RPMI8226 (cell line): Measurements from ENCODE around the gene DDA1.

Experiments used
- DNase-seq: peaks from one replicate; pipeline ENCODE4 v3.0.0-alpha.2; 2015

DDA1 gene

GRCh38 chr19:17330262-17331044, 21.1 kb downstream of the DDA1 start:
- no peak for DNase-seq

GRCh38 chr19:17331045-17331558, 21.7 kb downstream of the DDA1 start:
- no peak for DNase-seq

DNA sequence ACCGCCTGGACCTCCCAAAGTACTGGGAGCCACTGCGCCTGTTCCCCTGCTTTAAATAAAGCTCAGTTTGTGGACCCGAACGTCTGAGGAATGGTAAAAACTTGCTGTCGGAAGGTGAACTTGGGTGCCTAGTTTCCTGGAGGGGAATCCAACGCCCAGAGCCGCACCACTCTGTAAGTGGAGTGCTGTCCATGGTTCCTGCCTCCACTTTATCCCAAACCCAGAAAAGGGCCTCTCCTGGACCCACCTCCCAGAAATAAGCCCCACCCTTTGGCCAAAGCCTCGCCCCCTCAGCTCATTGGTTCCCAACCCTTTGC, 23.0 kb downstream of the DDA1 start:
- no peak for DNase-seq

- peak; percentile 31 for DNase-seq
Measured at GRCh38 chr19:17332677-17333581, 23.6 kb downstream of the DDA1 start.

GRCh38 chr19:17333611-17334413, 24.4 kb downstream of the DDA1 start:
- DNase-seq = peak; percentile 81

DNA sequence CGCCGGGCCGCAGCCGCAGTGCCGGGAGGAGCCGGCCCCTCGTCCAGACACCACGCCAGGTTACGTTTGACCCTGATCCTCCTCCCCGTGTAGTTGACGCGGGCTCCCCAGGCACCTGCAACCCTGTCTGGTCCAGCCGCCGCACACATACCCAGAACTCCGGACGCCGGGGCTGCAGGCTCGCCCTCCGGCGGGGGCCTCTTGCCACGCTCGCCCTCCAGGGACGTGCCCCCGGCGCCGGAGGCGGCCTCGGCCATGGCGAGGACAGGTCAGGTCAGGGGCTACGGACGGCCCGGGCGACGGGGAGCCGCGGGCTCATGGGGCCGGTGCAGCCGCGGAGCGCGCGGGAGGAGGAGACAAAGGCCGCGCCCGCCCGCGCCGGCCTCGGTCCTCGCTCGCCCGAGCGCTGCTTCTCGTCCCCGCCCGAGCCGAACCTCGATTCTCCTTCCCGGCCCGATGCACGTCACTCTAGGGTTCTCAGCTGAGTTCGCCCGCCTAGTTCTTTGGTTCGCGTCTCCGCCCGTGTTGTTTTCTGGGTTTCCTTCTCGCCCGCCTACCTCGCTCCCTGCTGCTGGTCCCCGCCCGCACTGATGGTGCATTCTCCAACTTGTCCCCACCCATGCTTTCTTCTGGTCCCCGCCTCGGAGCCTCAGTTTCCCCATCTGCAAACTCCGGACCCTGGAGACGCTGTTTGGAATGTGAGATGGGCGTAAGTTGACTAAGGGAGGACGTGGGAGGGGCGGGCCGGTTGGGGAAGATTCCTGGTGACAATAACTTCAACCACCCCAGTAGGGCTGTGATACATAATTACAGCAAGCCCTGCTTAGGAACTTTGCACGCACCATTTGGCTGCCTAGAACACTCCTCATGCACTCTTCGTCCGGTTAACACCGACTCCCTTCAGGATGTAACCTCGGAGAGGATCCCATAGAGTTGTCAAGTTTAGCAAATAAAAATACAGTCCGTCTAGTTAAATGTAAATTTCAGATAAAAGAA, 25.3 kb downstream of the DDA1 start, which contains the start of gene ANO8:
ANO8 (minus strand) TSS at position 442 of the 996 bp plus-strand sequence; CDS start at position 257, 185 bp downstream.
- peak; percentile 99 for DNase-seq

DNA sequence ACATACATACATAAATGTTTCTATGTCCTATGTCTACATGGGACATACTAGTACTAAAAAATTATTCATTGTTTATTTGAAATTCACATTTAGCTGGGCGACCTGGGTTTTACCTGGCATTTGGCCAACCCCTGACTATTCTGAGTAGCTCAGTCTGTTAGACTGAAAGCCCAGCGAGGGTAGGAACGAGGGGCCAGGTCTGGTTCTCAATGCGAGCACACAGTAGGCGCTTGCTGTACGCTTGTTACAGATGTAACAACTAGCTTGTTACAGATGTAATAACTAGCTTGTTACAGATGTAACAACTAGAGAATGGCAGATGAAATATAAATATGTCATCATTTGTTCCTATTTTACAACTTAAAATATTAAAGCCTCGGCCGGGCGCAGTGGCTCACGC, 26.2 kb downstream of the DDA1 start:
- no peak for DNase-seq

DNA sequence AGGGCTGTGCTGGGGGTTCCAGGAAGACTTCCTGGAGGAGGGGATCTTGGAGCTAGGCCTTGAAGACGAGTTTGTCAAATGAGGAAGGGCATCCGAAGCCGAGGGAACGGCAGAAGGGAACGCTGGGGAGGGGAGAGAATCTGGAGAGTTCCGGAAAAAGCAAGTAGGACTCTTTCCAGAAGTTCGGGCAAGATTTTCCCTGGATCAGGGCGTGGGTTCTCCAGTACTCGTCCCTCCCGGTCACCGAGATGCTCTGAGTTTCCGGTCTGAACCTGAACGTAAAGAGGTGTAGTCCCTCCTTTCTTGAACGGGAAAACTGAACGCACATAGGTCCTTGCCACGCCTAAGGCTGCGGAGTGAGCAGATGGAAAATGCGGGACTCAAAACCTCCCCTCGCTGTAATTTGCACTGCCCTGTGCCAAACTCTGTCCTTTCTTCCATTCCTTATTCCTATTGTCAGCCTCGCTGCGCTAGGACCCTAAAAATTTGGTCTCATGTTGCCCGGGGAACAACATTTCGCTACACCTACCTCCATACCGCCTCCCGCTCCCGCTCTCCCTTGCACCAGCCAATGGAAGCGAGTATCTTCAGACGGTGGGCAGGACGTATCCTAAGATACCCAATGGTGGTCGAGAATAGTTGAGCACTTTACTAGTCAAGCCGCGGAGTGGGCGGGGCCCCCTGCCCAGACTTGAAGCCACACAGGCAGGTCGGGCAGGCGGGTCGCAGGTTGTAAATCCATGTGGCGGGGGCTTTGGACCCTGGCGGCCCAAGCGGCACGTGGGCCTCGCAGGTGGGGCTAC, 27.7 kb downstream of the DDA1 start, which contains the start of gene GTPBP3:
GTPBP3 (plus strand) TSS at position 682 of the 803 bp plus-strand sequence; CDS start at position 741, 59 bp downstream.
- peak; percentile 99 for DNase-seq

DNA sequence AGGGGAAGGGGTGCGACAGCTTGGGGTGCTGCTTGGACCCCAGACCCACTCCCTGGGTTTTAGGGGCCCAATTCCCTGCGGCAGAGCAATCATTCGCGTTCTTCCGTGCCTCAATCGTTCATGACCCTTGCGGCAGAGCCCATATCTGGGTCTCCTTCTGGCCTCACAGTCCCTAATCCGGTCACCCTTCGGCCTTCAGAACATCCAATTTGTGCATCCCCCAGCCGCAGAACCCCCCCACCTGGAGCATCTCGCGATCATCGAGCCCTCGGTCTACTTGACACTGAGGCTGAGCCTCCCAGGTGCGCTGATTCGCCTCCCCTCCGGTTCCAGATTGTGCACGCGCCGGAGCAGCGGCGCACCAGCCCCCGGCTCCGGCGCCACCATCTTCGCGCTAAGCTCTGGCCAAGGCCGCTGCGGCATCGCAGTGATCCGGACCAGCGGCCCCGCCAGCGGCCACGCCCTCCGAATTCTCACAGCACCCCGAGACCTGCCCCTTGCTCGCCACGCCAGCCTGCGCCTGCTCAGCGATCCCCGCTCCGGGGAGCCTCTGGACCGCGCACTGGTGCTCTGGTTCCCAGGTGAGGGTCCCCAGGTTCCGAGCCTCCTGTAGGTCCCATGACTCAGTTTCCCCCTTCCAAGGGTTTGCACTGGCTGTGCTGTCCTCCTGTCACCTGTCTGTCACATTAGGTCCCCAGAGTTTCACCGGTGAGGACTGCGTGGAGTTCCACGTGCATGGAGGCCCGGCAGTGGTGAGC, 28.5 kb downstream of the DDA1 start:
- peak; percentile 60 for DNase-seq

DNA sequence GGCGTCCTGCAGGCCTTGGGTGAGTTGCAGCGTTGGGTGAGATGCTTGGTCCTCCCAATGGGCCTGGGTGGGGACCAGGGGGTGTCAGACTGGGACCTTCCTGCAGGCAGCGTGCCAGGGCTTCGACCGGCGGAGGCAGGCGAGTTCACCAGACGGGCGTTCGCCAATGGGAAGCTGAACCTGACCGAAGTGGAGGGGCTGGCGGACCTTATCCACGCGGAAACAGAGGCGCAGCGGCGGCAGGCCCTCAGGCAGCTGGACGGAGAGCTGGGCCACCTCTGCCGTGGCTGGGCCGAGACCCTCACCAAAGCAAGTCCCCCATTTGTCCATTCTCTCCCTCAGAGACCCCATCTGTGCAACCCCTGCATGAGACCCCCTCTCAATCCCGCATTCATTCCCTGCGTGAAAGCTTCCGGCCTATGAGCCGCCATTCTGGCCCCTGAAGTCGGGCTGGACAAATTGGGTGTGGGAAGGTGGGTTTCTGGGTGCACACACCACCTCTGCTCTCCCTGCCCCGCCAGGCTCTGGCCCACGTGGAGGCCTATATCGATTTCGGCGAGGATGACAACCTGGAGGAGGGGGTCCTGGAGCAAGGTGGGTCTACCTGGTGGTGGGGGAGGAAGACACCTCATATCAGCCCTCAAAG, 29.2 kb downstream of the DDA1 start:
- DNase-seq = no peak

DNA sequence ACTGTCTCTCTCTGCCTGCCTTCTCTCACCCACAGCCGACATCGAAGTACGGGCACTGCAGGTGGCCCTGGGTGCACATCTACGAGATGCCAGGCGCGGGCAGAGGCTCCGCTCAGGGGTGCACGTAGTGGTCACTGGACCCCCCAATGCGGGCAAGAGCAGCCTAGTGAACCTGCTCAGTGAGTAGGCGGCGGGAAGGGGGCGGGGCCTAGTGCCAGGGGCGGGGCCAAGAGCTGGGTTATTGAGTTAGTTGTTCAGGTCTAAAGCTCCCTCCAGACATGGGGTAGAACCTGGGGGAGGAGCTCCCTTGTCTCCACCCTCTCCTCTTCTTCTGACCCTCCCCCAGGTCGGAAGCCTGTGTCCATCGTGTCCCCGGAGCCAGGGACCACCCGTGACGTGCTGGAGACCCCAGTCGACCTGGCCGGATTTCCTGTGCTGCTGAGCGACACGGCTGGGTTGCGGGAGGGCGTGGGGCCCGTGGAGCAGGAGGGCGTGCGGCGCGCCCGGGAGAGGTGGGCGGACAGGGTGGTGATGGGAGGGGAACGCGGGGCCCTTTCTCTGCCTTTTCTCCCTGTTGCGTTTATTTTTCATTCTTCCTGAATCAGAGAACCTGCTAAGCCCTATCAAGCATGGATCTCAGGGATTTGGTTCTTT, 29.9 kb downstream of the DDA1 start:
- no peak for DNase-seq

DNA sequence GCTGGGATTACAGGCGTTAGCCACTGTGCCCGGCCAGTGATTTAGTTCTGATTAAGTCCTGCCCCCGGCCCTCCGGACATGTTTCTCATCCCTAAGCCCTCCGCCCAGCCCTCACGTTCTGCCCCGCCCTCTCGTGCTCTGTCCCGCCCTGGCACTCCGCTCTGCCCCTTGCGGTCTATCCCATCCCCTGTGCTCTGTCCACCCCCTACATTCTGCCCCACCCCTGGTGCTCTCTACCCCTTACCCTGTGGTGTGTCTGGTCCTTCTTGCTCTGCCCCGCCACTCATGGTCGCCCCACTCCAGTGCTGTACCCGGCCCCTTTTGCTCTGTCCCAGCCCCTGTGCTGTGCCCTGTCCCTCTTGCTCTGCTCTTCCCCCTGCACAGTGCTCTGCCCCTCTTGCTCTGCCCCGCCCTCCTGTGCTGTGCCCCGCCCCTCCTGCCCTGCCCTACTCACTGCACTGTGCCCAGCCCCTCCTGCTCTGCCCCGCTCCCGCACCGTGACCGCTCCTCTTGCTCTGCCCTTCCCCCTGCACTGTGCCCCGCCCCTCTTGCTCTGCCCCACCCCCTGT, 31.0 kb downstream of the DDA1 start:
- no peak for DNase-seq

GRCh38 chr19:17340871-17341357, 31.6 kb downstream of the DDA1 start:
- DNase-seq = no peak

- no peak for DNase-seq
Measured at GRCh38 chr19:17341386-17341785, 32.0 kb downstream of the DDA1 start.

- DNase-seq = no peak
Measured at GRCh38 chr19:17341845-17342244, 32.5 kb downstream of the DDA1 start.

DNA sequence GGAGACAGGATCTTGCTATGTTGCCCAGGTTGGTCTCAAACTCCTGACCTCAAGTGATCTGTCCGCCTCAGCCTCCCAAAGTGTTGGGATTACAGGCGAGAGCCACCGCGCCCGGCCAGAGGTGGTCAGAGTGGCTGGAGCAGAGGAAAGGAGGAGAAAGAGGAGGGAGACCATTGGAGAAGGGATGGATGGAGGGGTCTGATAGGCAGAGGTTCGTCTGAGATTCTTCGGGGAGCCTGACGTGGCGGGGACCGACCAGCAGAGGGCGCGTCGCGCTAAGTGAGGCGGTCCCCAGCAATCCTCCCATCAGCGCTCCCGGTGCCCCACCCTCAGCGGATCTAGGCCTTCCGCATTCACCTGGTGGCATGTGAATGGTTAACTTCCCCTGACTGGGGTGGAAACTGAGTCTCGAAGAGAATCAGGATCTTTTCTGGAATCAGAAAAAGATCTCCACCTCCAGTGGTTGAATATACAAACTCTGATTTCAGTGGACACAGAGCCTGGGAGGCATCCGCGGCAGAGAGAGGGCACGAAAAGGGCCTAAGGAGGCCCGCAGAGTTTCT, 36.8 kb downstream of the DDA1 start:
- peak; percentile 75 for DNase-seq

DNA sequence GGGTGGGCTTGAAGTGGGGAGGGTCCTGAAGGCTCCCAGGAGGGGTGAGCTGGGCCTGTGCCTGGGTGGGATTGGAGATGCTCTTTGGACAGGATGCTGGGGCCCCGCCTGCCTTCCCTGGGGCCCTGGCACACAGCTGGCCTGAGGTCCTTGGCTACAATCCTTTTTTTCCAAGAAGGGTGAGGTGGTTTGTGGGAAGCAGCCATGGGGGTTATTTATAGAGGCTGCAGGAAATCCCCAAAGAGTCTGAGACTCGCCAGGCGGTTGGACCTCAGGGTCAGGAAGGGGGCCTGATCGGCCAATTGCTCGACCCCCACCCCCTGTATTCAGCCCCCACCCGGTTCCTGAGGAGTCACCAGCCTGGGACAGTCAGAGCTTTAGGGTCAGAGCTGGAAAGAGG, 38.0 kb downstream of the DDA1 start:
- DNase-seq = no peak

DNA sequence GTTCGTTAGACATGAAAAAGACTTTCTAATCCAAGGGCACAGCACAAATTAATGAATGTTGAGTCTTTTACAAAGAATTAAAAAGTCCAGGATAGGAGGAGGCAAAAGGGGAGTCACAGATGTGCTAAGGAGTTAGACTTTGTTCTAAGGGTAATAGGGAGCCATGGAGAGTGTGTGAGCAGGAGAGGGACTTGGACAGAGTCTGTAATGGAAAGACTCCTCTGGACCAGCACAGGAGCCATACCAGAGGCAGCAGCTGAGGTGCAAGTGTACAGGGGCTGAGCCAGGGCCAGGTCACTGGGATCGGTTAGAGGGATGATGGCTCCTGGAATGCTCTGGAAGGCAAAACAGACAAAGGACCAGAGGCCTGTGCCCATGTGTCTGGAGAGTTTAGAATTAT, 38.5 kb downstream of the DDA1 start:
- no peak for DNase-seq
